GM06990 (cell line): ENCODE results near the gene KCTD11.
"Not testable (repeated sequence)": the region's sequence is repeated elsewhere in the genome, so short reads cannot be mapped to it uniquely, and the experiment has no call there.

ENCODE experiments used
- DNase-seq: peaks from one replicate; pipeline ENCODE4 v3.0.0-alpha.2; 2011; ENCODE audit not compliant: insufficient read length; ENCODE audit errors: extremely low read depth
- H3K27me3 ChIP-seq: replicated peaks from 2 replicates; pipeline ENCODE4 v1.6.0; 2011; ENCODE audit warnings: low read length; ENCODE audit not compliant: control insufficient read depth, insufficient read depth
- H3K36me3 ChIP-seq: 2 replicates; pipeline ENCODE4 v1.5.1; 2011; ENCODE audit warnings: low read length; ENCODE audit not compliant: control insufficient read depth, insufficient read depth
- H3K4me3 ChIP-seq: replicated peaks from 2 replicates; pipeline ENCODE4 v1.5.1; 2011; ENCODE audit warnings: low read depth, mild to moderate bottlenecking, control low read depth, low read length
- TF ChIP-seq, protein P1 (sequence below): IDR thresholded peaks from 2 replicates; pipeline ENCODE4 v1.5.1; 2011; ENCODE audit warnings: low read length, control low read depth, mild to moderate bottlenecking, inconsistent platforms; ENCODE audit not compliant: insufficient read depth, poor library complexity, severe bottlenecking

The KCTD11 gene

GRCh38 chr17:7363311-7363710, 11.3 kb downstream of the KCTD11 start:
- Histone ChIP-seq H3K4me3 (no peak overlapping the region), H3K27me3 (no peaks in the 10 kb centered on the region), H3K36me3 (no peaks in the 10 kb centered on the region)
- no peak for DNase-seq
- TF ChIP-seq, protein P1, sequence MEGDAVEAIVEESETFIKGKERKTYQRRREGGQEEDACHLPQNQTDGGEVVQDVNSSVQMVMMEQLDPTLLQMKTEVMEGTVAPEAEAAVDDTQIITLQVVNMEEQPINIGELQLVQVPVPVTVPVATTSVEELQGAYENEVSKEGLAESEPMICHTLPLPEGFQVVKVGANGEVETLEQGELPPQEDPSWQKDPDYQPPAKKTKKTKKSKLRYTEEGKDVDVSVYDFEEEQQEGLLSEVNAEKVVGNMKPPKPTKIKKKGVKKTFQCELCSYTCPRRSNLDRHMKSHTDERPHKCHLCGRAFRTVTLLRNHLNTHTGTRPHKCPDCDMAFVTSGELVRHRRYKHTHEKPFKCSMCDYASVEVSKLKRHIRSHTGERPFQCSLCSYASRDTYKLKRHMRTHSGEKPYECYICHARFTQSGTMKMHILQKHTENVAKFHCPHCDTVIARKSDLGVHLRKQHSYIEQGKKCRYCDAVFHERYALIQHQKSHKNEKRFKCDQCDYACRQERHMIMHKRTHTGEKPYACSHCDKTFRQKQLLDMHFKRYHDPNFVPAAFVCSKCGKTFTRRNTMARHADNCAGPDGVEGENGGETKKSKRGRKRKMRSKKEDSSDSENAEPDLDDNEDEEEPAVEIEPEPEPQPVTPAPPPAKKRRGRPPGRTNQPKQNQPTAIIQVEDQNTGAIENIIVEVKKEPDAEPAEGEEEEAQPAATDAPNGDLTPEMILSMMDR = no peak

DNA sequence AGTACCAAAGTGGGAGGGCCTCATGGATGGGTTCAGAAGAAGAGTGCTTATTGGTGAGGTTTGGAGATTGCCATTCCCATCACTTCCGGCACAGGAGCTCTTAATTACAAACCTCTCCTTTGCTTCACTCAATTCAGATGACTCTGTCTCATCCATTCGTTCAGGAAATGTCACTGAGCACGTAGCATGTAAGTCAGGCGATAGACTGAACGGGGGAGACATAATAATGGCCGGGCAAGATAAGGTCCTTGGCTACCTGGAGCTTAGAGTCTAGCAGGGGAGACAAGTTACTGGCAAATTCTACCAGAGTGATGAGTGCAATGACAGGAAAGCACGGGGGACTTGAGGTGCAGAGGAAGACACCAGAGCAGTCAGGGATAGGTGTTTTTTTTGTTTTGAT, 14.0 kb downstream of the KCTD11 start:
- DNase-seq, H3K36me3 ChIP-seq, H3K27me3 ChIP-seq, H3K4me3 ChIP-seq: not testable (repeated sequence)

GRCh38 chr17:7367083-7367482, 15.1 kb downstream of the KCTD11 start:
- H3K4me3 ChIP-seq = no peak overlapping the region
- TF ChIP-seq, protein P1 = no peak
- no peaks in the 10 kb centered on the region for H3K36me3 ChIP-seq
- H3K27me3 ChIP-seq = no peaks in the 10 kb centered on the region
- no peak for DNase-seq

GRCh38 chr17:7367918-7368598, 16.1 kb downstream of the KCTD11 start:
- H3K36me3 ChIP-seq = no peaks in the 10 kb centered on the region
- TF ChIP-seq, protein P1 = no peak
- no peak for DNase-seq
- no peaks in the 10 kb centered on the region for H3K27me3 ChIP-seq
- no peak overlapping the region for H3K4me3 ChIP-seq

- H3K27me3 ChIP-seq, DNase-seq, H3K4me3 ChIP-seq, H3K36me3 ChIP-seq: not testable (repeated sequence)
Measured at GRCh38 chr17:7368599-7368994, 16.6 kb downstream of the KCTD11 start.

- TF ChIP-seq, protein P1 = no peak
- H3K36me3 ChIP-seq = no peaks in the 10 kb centered on the region
Measured at GRCh38 chr17:7369825-7370224, 17.9 kb downstream of the KCTD11 start.

DNA sequence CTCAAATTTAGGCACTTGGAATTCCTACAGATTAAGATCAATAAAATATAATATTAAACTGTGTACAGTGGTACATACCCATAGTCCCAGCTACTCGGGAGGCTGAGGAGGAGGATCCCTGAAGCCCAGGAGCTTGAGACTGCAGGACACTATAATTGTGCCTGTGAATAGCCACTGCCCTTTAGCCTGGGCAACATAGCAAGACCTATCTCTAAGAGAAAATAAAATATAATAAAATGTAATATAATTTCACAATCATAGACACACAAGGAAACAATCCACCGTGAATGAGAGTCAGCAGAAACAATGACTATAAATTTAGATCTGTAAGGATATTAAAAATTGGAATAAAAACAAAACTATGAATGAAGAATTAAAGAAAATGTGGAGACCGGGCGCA, 18.9 kb downstream of the KCTD11 start:
- no peak overlapping the region for H3K4me3 ChIP-seq
- H3K36me3 ChIP-seq = no peaks in the 10 kb centered on the region
- TF ChIP-seq, protein P1 = no peak
- no peak for DNase-seq
- H3K27me3 ChIP-seq = no peaks in the 10 kb centered on the region

More at GRCh38 chr17:7369825-7370224, 17.9 kb downstream of the KCTD11 start:
- no peaks in the 10 kb centered on the region for H3K27me3 ChIP-seq
- no peak overlapping the region for H3K4me3 ChIP-seq
- no peak for DNase-seq
